G401.6 (cell line): ENCODE data around the gene SDHB.

Source experiments
- FAIRE-seq: peaks from 2 replicates; lab custom pipeline; 2012; peaks lifted over from hg19 to GRCh38; lab: Jason Lieb, UNC

The SDHB gene

GRCh38 chr1:17012775-17013490, 40.9 kb downstream of the SDHB start:
- no peak for FAIRE-seq

GRCh38 chr1:17011439-17012307, 42.2 kb downstream of the SDHB start, which contains the start of gene ATP13A2:
Gene ATP13A2, minus strand, starts transcription at chr1:17011928. Its CDS starts 190 bp downstream, at chr1:17011738.
- FAIRE-seq, result no peak

GRCh38 chr1:17011092-17011438, 42.8 kb downstream of the SDHB start:
- no peak for FAIRE-seq

GRCh38 chr1:17009706-17010105, 44.1 kb downstream of the SDHB start:
- no peak for FAIRE-seq

GRCh38 chr1:17008208-17008855, 45.5 kb downstream of the SDHB start:
- FAIRE-seq, result no peak

GRCh38 chr1:17007121-17007520, 46.7 kb downstream of the SDHB start:
- FAIRE-seq, result no peak

- no peak for FAIRE-seq
Measured at GRCh38 chr1:17005365-17005740, 48.5 kb downstream of the SDHB start.

GRCh38 chr1:17004466-17005364, 49.1 kb downstream of the SDHB start:
- FAIRE-seq, result no peak

GRCh38 chr1:17002524-17002902, 51.3 kb downstream of the SDHB start:
- FAIRE-seq, result no peak

- no peak for FAIRE-seq
Measured at GRCh38 chr1:17001760-17002523, 51.9 kb downstream of the SDHB start.

GRCh38 chr1:16999863-17000262, 54.0 kb downstream of the SDHB start:
- no peak for FAIRE-seq

GRCh38 chr1:16998589-16998988, 55.2 kb downstream of the SDHB start:
- FAIRE-seq, result no peak

- FAIRE-seq, result no peak
Measured at GRCh38 chr1:16996845-16997244, 57.0 kb downstream of the SDHB start.

GRCh38 chr1:16993521-16994038, 60.3 kb downstream of the SDHB start:
- FAIRE-seq, result no peak

GRCh38 chr1:16992675-16993074, 61.2 kb downstream of the SDHB start:
- FAIRE-seq, result no peak

GRCh38 chr1:16992102-16992501, 61.7 kb downstream of the SDHB start:
- FAIRE-seq, result no peak

- no peak for FAIRE-seq
Measured at GRCh38 chr1:16991571-16991970, 62.3 kb downstream of the SDHB start.

GRCh38 chr1:16989676-16990391, 64.0 kb downstream of the SDHB start:
- FAIRE-seq, result no peak

- FAIRE-seq, result no peak
Measured at GRCh38 chr1:16988210-16988609, 65.6 kb downstream of the SDHB start.

- FAIRE-seq, result no peak
Measured at GRCh38 chr1:16986962-16987361, 66.9 kb downstream of the SDHB start.
